Mesenchymal stem cell (in vitro differentiated cells and primary cell): Measurements from ENCODE around the gene EPM2AIP1.

Experiments used
- DNase-seq: peaks from one replicate; pipeline ENCODE4 v3.0.0-alpha.2; 2013
- H2AFZ ChIP-seq: one replicate; pipeline ENCODE4 v1.6.1; 2013; ENCODE audit warnings: low read depth, mild to moderate bottlenecking, control low read depth, inconsistent platforms, low read length, moderate library complexity
- H2AK5ac ChIP-seq: 2 replicates; pipeline ENCODE4 v1.6.1; 2013; ENCODE audit warnings: low read length, moderate library complexity, mild to moderate bottlenecking, inconsistent platforms; ENCODE audit not compliant: severe bottlenecking
- H2BK120ac ChIP-seq: one replicate; pipeline ENCODE4 v1.6.1; 2013; ENCODE audit warnings: low read depth, mild to moderate bottlenecking, inconsistent platforms, low read length, moderate library complexity
- H2BK12ac ChIP-seq, 2 experiments: one replicate each; pipeline ENCODE4 v1.6.1; 2013; ENCODE audit warnings: inconsistent platforms in 2 of 2, low read length in 2 of 2, mild to moderate bottlenecking in 2 of 2, moderate library complexity in 2 of 2, control low read depth in 1 of 2
- H2BK15ac ChIP-seq: one replicate; pipeline ENCODE4 v1.6.1; 2013; ENCODE audit warnings: mild to moderate bottlenecking, low read depth, inconsistent platforms; ENCODE audit not compliant: poor library complexity, severe bottlenecking
- H2BK5ac ChIP-seq: 2 replicates; pipeline ENCODE4 v1.6.1; 2013; ENCODE audit warnings: low read depth, mild to moderate bottlenecking, low read length, control low read depth, inconsistent platforms; ENCODE audit not compliant: poor library complexity, severe bottlenecking
- H3K14ac ChIP-seq, 2 experiments: one replicate each; pipeline ENCODE4 v1.6.1; 2013; ENCODE audit warnings: inconsistent platforms in 2 of 2, low read length in 2 of 2, control low read depth in 1 of 2, mild to moderate bottlenecking in 1 of 2, moderate library complexity in 1 of 2
- H3K18ac ChIP-seq, 2 experiments: one replicate each; pipeline ENCODE4 v1.6.1; 2013; ENCODE audit warnings: inconsistent platforms in 2 of 2, low read length in 2 of 2, control low read depth in 1 of 2, low read depth in 1 of 2, mild to moderate bottlenecking in 1 of 2
- H3K23ac ChIP-seq, 2 experiments: one replicate each; pipeline ENCODE4 v1.6.1; 2013; ENCODE audit warnings: inconsistent platforms in 2 of 2, low read length in 2 of 2, mild to moderate bottlenecking in 2 of 2, moderate library complexity in 2 of 2, control low read depth in 1 of 2
- H3K27ac ChIP-seq: 2 replicates; pipeline ENCODE4 v1.5.1; 2013; ENCODE audit warnings: mild to moderate bottlenecking, moderate library complexity, low read length, control low read depth, inconsistent platforms; ENCODE audit not compliant: poor library complexity, severe bottlenecking
- H3K27me3 ChIP-seq, 2 experiments: 2 replicates each; pipeline versions ENCODE4 v1.6.1 to v1.7.0; 2013; ENCODE audit warnings: low read length in 2 of 2, mild to moderate bottlenecking in 2 of 2, moderate library complexity in 2 of 2, control low read depth in 1 of 2, inconsistent platforms in 1 of 2; ENCODE audit not compliant: control insufficient read depth in 1 of 2, insufficient read depth in 1 of 2
- H3K36me3 ChIP-seq, 2 experiments: 2 replicates each; pipeline versions ENCODE4 v1.6.1 to v1.7.0; 2013; ENCODE audit warnings: low read length in 2 of 2, control low read depth in 1 of 2, inconsistent platforms in 1 of 2, low read depth in 1 of 2, mild to moderate bottlenecking in 1 of 2; ENCODE audit not compliant: insufficient read depth in 2 of 2, control insufficient read depth in 1 of 2
- H3K4ac ChIP-seq, 2 experiments: one replicate each; pipeline ENCODE4 v1.6.1; 2013; ENCODE audit warnings: inconsistent platforms in 2 of 2, low read length in 2 of 2, mild to moderate bottlenecking in 2 of 2, moderate library complexity in 2 of 2, control low read depth in 1 of 2, low read depth in 1 of 2
- H3K4me1 ChIP-seq: 2 replicates; pipeline ENCODE4 v1.6.1; 2013; ENCODE audit warnings: low read depth, low read length, control low read depth; ENCODE audit not compliant: control insufficient read depth, insufficient read depth
- H3K4me2 ChIP-seq: 2 replicates; pipeline ENCODE4 v1.6.1; 2013; ENCODE audit warnings: low read length, mild to moderate bottlenecking, inconsistent platforms; ENCODE audit not compliant: poor library complexity, severe bottlenecking
- H3K4me3 ChIP-seq, 2 experiments: 2 replicates each; pipeline versions ENCODE4 v1.5.1 to v1.7.0; 2013; ENCODE audit warnings: low read length in 2 of 2, mild to moderate bottlenecking in 2 of 2, control low read depth in 1 of 2, low read depth in 1 of 2; ENCODE audit not compliant: insufficient read depth in 1 of 2
- H3K79me1 ChIP-seq: replicated peaks from 2 replicates; pipeline ENCODE4 v1.6.1; 2013; ENCODE audit warnings: mild to moderate bottlenecking, control low read depth, low read length, inconsistent platforms; ENCODE audit not compliant: poor library complexity, severe bottlenecking
- H3K9ac ChIP-seq: 2 replicates; pipeline ENCODE4 v1.7.0; 2013; ENCODE audit warnings: mild to moderate bottlenecking, low read length, moderate library complexity
- H3K9me3 ChIP-seq: 2 replicates; pipeline ENCODE4 v1.7.0; 2013; ENCODE audit warnings: mild to moderate bottlenecking, low read length; ENCODE audit not compliant: control insufficient read depth
- H4K8ac ChIP-seq: one replicate; pipeline ENCODE4 v1.6.1; 2013; ENCODE audit warnings: inconsistent platforms, mild to moderate bottlenecking, low read length, moderate library complexity
- H4K91ac ChIP-seq: one replicate; pipeline ENCODE4 v1.6.1; 2013; ENCODE audit warnings: mild to moderate bottlenecking, low read length, inconsistent platforms
- WGBS: methylation state at CpG from one replicate; pipeline ENCODE4 v1.1.7; 2013; ENCODE audit warnings: mixed read lengths; 5-methylcytosine and 5-hydroxymethylcytosine counted together

Gene EPM2AIP1

GRCh38 chr3:37030588-37030987 lies 37.7 kb upstream of the EPM2AIP1 start:
- peak overlapping the region; percentile 21 for H3K27ac ChIP-seq
- H3K23ac ChIP-seq, result no peak overlapping the region
- H3K9me3 ChIP-seq, result peaks cover 4% of the 10 kb centered on the region
- no peak for DNase-seq
- no peak overlapping the region for H3K18ac ChIP-seq
- no peak overlapping the region for H3K4me3 ChIP-seq
- H2BK5ac ChIP-seq, result no peak overlapping the region
- H4K8ac ChIP-seq, result no peak overlapping the region
- no peak overlapping the region for H2BK12ac ChIP-seq
- H2AFZ ChIP-seq, result no peak overlapping the region
- H3K27me3 ChIP-seq, result no peaks in the 10 kb centered on the region
- H4K91ac ChIP-seq, result no peak overlapping the region
- H2AK5ac ChIP-seq, result no peak overlapping the region
- no peak overlapping the region for H2BK120ac ChIP-seq
- no peak overlapping the region for H3K4ac ChIP-seq
- WGBS, result 89% methylated on average over 3 of the region's 3 CpGs
- H3K4me1 ChIP-seq, result peaks cover 1% of the 10 kb centered on the region
- peaks cover 16% of the 10 kb centered on the region for H3K79me1 ChIP-seq
- H3K4me2 ChIP-seq, result no peak overlapping the region
- H3K36me3 ChIP-seq, result peaks cover 37 to 71% of the 10 kb centered on the region in 2 experiments
- H2BK15ac ChIP-seq, result no peak overlapping the region
- peak overlapping the region; percentile 59 for H3K9ac ChIP-seq
- H3K14ac ChIP-seq, result no peak overlapping the region

DNA sequence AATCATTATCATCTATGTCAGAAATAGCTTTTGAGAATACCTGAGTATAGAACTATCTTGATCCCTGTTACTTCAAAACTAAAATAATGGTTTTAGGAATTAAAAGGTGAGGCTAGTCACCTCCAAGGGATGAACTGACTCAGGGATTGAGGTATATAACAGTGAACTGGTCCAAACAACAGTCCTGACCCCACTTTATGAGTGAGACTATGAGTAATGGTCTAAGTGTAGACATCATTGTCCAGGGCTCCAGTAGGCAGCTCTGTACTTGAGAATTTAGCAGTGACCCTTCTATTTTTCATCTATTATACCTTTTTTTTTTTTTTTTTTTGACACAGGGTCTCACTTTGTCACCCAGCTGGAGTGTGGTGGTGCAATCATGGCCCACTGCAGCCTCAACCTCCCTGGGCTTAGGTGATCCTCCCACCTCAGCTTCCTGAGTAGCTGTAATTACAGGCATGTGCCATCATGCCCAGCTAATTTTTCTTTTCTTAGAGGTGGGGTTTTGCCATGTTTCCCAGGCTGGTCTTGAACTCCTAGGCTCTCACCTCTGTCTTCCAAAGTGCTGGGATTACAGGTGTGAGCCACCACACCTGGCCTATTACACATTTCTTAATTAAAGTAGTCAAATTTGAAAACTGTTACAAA lies 36.7 kb upstream of the EPM2AIP1 start:
- Histone ChIP-seq H3K4me1 (peaks cover 1% of the 10 kb centered on the region), H3K9me3 (peaks cover 5% of the 10 kb centered on the region), H2BK15ac (no peak overlapping the region), H3K4ac (no peak overlapping the region), H4K91ac (no peak overlapping the region), H4K8ac (no peak overlapping the region), H3K4me3 (no peak overlapping the region), H3K27me3 (no peaks in the 10 kb centered on the region), H3K36me3 (peaks cover 38 to 70% of the 10 kb centered on the region in 2 experiments), H3K79me1 (peaks cover 18% of the 10 kb centered on the region), H2BK12ac (no peak overlapping the region), H3K23ac (no peak overlapping the region), H3K14ac (no peak overlapping the region), H3K27ac (no peak overlapping the region), H3K18ac (no peak overlapping the region), H2AK5ac (no peak overlapping the region), H2BK120ac (no peak overlapping the region), H2BK5ac (no peak overlapping the region), H2AFZ (no peak overlapping the region), H3K9ac (peak overlapping the region; percentile 62), H3K4me2 (no peak overlapping the region)
- DNase-seq, result no peak

GRCh38 chr3:37029111-37029510 lies 36.2 kb upstream of the EPM2AIP1 start:
- Histone ChIP-seq H3K4ac (no peak overlapping the region), H2BK12ac (no peak overlapping the region), H3K4me1 (peaks cover 1% of the 10 kb centered on the region), H2BK5ac (no peak overlapping the region), H2AFZ (no peak overlapping the region), H3K79me1 (peaks cover 18% of the 10 kb centered on the region), H3K23ac (no peak overlapping the region), H3K27me3 (no peaks in the 10 kb centered on the region), H3K18ac (no peak overlapping the region), H3K4me3 (no peak overlapping the region), H3K36me3 (peaks cover 35 to 70% of the 10 kb centered on the region in 2 experiments), H3K9me3 (peaks cover 10% of the 10 kb centered on the region), H3K27ac (no peak overlapping the region), H3K14ac (no peak overlapping the region), H4K8ac (no peak overlapping the region), H4K91ac (no peak overlapping the region), H2AK5ac (no peak overlapping the region), H3K9ac (no peak overlapping the region), H2BK120ac (no peak overlapping the region), H2BK15ac (no peak overlapping the region), H3K4me2 (no peak overlapping the region)
- no peak for DNase-seq
- no CpG with 5 or more reads among the region's 1 CpG for WGBS

GRCh38 chr3:37028329-37028728 lies 35.4 kb upstream of the EPM2AIP1 start:
- peaks cover 1% of the 10 kb centered on the region for H3K4me1 ChIP-seq
- no peak overlapping the region for H3K9ac ChIP-seq
- H4K8ac ChIP-seq, result no peak overlapping the region
- H3K27me3 ChIP-seq, result no peaks in the 10 kb centered on the region
- no peak overlapping the region for H2BK15ac ChIP-seq
- no peak overlapping the region for H3K27ac ChIP-seq
- H3K14ac ChIP-seq, result no peak overlapping the region
- DNase-seq, result no peak
- H3K18ac ChIP-seq, result no peak overlapping the region
- H3K9me3 ChIP-seq, result peaks cover 10% of the 10 kb centered on the region
- H3K4me3 ChIP-seq, result no peak overlapping the region
- H2BK12ac ChIP-seq, result no peak overlapping the region
- H3K36me3 ChIP-seq, result peaks cover 39 to 70% of the 10 kb centered on the region in 2 experiments
- no peak overlapping the region for H2AK5ac ChIP-seq
- H2BK120ac ChIP-seq, result no peak overlapping the region
- no peak overlapping the region for H3K23ac ChIP-seq
- 100% methylated on average over 1 of the region's 1 CpG for WGBS
- H3K79me1 ChIP-seq, result peaks cover 19% of the 10 kb centered on the region
- H3K4ac ChIP-seq, result no peak overlapping the region
- no peak overlapping the region for H4K91ac ChIP-seq
- no peak overlapping the region for H2AFZ ChIP-seq
- H3K4me2 ChIP-seq, result no peak overlapping the region
- H2BK5ac ChIP-seq, result no peak overlapping the region
